Measurements from ENCODE around the gene CARD14.

DNA sequence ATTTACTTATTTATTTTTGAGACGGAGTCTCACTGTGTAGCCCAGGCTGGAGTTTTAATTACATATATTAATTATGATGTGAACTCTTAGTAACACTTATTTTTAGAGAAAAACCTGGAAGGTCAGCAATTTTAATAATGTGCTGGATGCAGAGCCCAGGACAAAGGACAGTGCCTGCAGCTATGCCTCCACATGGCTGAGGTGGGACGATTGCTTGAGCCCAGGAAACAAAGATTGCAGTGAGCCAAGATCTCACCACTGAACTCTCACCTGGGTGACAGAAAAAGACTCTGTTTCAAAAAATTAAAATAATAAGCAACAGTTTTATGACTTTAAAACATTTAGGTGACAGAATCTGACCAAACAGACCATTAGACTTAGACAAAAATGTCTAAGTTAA, 11.0 kb upstream of the CARD14 start:
- TF ChIP-seq, protein P1, sequence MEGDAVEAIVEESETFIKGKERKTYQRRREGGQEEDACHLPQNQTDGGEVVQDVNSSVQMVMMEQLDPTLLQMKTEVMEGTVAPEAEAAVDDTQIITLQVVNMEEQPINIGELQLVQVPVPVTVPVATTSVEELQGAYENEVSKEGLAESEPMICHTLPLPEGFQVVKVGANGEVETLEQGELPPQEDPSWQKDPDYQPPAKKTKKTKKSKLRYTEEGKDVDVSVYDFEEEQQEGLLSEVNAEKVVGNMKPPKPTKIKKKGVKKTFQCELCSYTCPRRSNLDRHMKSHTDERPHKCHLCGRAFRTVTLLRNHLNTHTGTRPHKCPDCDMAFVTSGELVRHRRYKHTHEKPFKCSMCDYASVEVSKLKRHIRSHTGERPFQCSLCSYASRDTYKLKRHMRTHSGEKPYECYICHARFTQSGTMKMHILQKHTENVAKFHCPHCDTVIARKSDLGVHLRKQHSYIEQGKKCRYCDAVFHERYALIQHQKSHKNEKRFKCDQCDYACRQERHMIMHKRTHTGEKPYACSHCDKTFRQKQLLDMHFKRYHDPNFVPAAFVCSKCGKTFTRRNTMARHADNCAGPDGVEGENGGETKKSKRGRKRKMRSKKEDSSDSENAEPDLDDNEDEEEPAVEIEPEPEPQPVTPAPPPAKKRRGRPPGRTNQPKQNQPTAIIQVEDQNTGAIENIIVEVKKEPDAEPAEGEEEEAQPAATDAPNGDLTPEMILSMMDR (IDR thresholded peaks at IDR 0.05), result no peak
- TF ChIP-seq EZH2phosphoT487 (IDR thresholded peaks at IDR 0.05), result no peak
- no peak for TF ChIP-seq EZH2 (IDR thresholded peaks at IDR 0.05)
